Measurements from ENCODE around the gene GJD3. TPM values are rescaled to one million over a fixed set of nuclear protein-coding genes. Genes with fewer than 3 reads are reported as not detected.
"Not testable (repeated sequence)": the region's sequence is repeated elsewhere in the genome, so short reads cannot be mapped to it uniquely, and the experiment has no call there.

Gene GJD3
- total RNA-seq, 1 donor from 2014 or later: not detected

DNA sequence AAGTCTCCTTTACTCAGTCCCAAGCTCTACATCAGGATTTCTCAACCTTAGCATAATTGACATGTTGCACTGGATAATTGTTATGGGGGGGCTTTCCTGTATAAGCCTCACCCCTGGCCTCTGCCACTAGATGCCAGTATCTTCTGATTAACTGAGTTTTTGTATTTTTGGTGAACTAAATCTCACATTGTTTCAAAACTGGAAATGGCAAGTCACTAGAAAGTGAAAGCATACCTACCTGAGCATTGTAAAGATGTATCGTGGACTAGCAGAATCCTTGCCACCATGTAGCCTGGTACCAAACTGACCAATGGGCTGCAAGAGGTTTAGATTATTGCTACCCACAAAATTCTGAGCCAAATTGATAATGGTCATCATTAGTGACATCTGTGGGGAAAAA, 38.1 kb upstream of the GJD3 start:
- Histone ChIP-seq H3K36me3 (peaks cover 79% of the 10 kb centered on the region), H3K79me2 (ENCODE audit: low read depth) (no peaks in the 10 kb centered on the region), H3K27ac (no peak overlapping the region), H3K4me3 (no peak overlapping the region), H3K4me2 (no peak overlapping the region), H3F3A (ENCODE audit: low read depth) (peaks cover 86% of the 10 kb centered on the region), H3K9ac (no peak overlapping the region), H3K9me3 (ENCODE audit: low read depth) (no peaks in the 10 kb centered on the region), H3K27me3 (no peaks in the 10 kb centered on the region), H2AFZ (replicated peaks) (no peak overlapping the region), H3K4me1 (no peaks in the 10 kb centered on the region), H4K20me1 (ENCODE audit: low read depth) (peaks cover 40% of the 10 kb centered on the region)
- no peaks in the 10 kb centered on the region for H3K4me1 Mint-ChIP-seq
- DNase-seq (ENCODE audit: low spot score): no peak
- H3K4me3 Mint-ChIP-seq: no peak overlapping the region
- TF ChIP-seq, protein P1, sequence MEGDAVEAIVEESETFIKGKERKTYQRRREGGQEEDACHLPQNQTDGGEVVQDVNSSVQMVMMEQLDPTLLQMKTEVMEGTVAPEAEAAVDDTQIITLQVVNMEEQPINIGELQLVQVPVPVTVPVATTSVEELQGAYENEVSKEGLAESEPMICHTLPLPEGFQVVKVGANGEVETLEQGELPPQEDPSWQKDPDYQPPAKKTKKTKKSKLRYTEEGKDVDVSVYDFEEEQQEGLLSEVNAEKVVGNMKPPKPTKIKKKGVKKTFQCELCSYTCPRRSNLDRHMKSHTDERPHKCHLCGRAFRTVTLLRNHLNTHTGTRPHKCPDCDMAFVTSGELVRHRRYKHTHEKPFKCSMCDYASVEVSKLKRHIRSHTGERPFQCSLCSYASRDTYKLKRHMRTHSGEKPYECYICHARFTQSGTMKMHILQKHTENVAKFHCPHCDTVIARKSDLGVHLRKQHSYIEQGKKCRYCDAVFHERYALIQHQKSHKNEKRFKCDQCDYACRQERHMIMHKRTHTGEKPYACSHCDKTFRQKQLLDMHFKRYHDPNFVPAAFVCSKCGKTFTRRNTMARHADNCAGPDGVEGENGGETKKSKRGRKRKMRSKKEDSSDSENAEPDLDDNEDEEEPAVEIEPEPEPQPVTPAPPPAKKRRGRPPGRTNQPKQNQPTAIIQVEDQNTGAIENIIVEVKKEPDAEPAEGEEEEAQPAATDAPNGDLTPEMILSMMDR (IDR thresholded peaks at IDR 0.05): no peak
- TF ChIP-seq EZH2 (IDR thresholded peaks at IDR 0.05): no peak
- H3K27ac Mint-ChIP-seq: no peak overlapping the region
- peaks cover 4% of the 10 kb centered on the region for H3K27me3 Mint-ChIP-seq (ENCODE audit: insufficient read depth, low read depth)
- no peaks in the 10 kb centered on the region for H3K9me3 Mint-ChIP-seq
- H3K36me3 Mint-ChIP-seq: peaks cover 34% of the 10 kb centered on the region

DNA sequence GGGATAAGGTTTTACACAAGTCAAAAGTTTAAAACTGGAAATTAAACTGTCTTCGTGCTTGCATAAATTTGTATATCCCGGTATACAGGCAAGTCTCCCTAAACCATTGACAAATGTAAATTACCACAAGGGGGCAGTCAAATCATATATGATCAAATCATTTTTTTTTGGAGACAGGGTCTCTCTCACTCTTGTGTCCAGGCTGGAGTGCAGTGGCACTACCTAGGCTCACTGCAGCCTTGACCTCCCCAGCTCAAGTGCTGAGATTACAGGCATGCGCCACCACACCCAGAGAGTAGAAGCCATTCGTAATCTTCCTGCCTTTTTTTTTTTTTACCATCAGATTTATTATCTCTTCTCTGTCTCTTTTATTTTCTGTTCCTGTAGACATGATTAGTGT, 34.6 kb upstream of the GJD3 start:
- H3K27ac ChIP-seq: no peak overlapping the region
- H3K27me3 ChIP-seq: no peaks in the 10 kb centered on the region
- DNase-seq (ENCODE audit: low spot score): peak; percentile 72
- no peaks in the 10 kb centered on the region for H3K9me3 ChIP-seq (ENCODE audit: low read depth)
- no peak overlapping the region for H3K4me3 Mint-ChIP-seq
- H3K9me3 Mint-ChIP-seq: no peaks in the 10 kb centered on the region
- peaks cover 30% of the 10 kb centered on the region for H3K36me3 Mint-ChIP-seq
- no peaks in the 10 kb centered on the region for H3K4me1 ChIP-seq
- no peak overlapping the region for H2AFZ ChIP-seq (replicated peaks)
- TF ChIP-seq EZH2 (IDR thresholded peaks at IDR 0.05): no peak
- TF ChIP-seq, protein P1 (IDR thresholded peaks at IDR 0.05): peak; percentile 61
- no peak for TF ChIP-seq EZH2phosphoT487 (IDR thresholded peaks at IDR 0.05)
- H3K9ac ChIP-seq: no peak overlapping the region
- no peak overlapping the region for H3K27ac Mint-ChIP-seq
- peaks cover 69% of the 10 kb centered on the region for H3K36me3 ChIP-seq
- H3K4me1 Mint-ChIP-seq: no peaks in the 10 kb centered on the region
- H4K20me1 ChIP-seq (ENCODE audit: low read depth): peaks cover 31% of the 10 kb centered on the region
- H3F3A ChIP-seq (ENCODE audit: low read depth): peaks cover 89% of the 10 kb centered on the region
- no peak overlapping the region for H3K4me3 ChIP-seq
- peaks cover 4% of the 10 kb centered on the region for H3K27me3 Mint-ChIP-seq (ENCODE audit: insufficient read depth, low read depth)
- no peaks in the 10 kb centered on the region for H3K79me2 ChIP-seq (ENCODE audit: low read depth)
- H3K4me2 ChIP-seq: no peak overlapping the region

DNA sequence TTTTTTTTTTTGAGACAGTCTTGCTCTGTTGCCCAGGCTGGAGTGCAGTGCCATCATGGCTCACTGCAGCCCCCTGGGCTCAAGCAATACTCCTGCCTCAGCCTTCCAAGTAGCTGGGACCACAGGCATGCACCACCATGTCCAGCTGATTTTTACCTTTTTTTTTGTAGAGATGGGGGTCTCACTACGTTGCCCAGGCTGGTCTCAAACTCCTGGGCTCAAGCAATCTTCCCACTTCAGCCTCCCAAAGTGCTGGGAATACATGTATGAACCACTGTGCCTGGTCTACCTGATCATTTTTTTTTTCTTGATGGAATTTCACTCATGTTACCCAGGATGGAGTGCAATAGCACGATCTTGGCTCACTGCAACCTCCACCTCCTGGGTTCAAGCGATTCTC, 22.0 kb upstream of the GJD3 start:
- H3K79me2 ChIP-seq (ENCODE audit: low read depth); H3K9ac ChIP-seq; H3K4me1 ChIP-seq; H2AFZ ChIP-seq (replicated peaks); H3K4me1 Mint-ChIP-seq; DNase-seq (ENCODE audit: low spot score); H3K27ac Mint-ChIP-seq; H3K9me3 Mint-ChIP-seq; H3K4me3 ChIP-seq; H4K20me1 ChIP-seq (ENCODE audit: low read depth); H3K4me3 Mint-ChIP-seq; H3K9me3 ChIP-seq (ENCODE audit: low read depth); H3K27ac ChIP-seq; H3K27me3 ChIP-seq; H3K4me2 ChIP-seq; H3K27me3 Mint-ChIP-seq (ENCODE audit: insufficient read depth, low read depth): not testable (repeated sequence)
- H3K36me3 Mint-ChIP-seq: peaks cover 16% of the 10 kb centered on the region
- Histone ChIP-seq H3K36me3 (peaks cover 26% of the 10 kb centered on the region), H3F3A (ENCODE audit: low read depth) (peaks cover 60% of the 10 kb centered on the region)

DNA sequence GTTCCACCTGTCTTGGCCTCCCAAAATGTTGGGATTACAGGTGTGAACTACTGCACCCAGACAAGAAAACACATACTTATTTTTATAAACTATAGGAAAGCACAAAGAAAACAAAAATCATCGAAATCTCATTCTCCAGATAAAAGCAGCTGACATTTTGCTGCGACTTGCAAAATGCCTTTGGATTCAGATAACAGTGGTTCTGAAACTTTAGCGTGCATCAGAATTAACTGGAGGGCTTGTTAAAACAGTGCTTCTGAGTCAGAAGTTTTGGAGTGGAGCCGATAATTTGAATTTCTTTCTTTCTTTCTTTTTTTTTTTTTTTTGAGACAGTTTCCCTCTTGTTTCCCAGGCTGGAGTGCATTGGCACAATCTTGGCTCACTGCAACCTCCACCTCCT, 17.7 kb upstream of the GJD3 start:
- Histone ChIP-seq H3K36me3 (no peaks in the 10 kb centered on the region), H3K27ac (no peak overlapping the region), H3F3A (ENCODE audit: low read depth) (peaks cover 19% of the 10 kb centered on the region), H3K9me3 (ENCODE audit: low read depth) (no peaks in the 10 kb centered on the region), H4K20me1 (ENCODE audit: low read depth) (no peaks in the 10 kb centered on the region), H3K27me3 (no peaks in the 10 kb centered on the region), H3K9ac (no peak overlapping the region), H3K4me2 (no peak overlapping the region), H3K4me1 (no peaks in the 10 kb centered on the region), H3K4me3 (no peak overlapping the region), H2AFZ (replicated peaks) (no peak overlapping the region), H3K79me2 (ENCODE audit: low read depth) (no peaks in the 10 kb centered on the region)
- peaks cover 2% of the 10 kb centered on the region for H3K9me3 Mint-ChIP-seq
- peaks cover 2% of the 10 kb centered on the region for H3K27me3 Mint-ChIP-seq (ENCODE audit: insufficient read depth, low read depth)
- H3K4me1 Mint-ChIP-seq: no peaks in the 10 kb centered on the region
- H3K27ac Mint-ChIP-seq: no peak overlapping the region
- TF ChIP-seq, protein P1 (IDR thresholded peaks at IDR 0.05): no peak
- TF ChIP-seq EZH2phosphoT487 (IDR thresholded peaks at IDR 0.05) (no peak), EZH2 (IDR thresholded peaks at IDR 0.05) (no peak)
- H3K36me3 Mint-ChIP-seq: no peaks in the 10 kb centered on the region
- DNase-seq (ENCODE audit: low spot score): no peak
- H3K4me3 Mint-ChIP-seq: no peak overlapping the region

Measured in neural progenitor cell (in vitro differentiated cells).